D341Med (cell line): ENCODE measurements around the gene EIF2AK2.
"Not testable (repeated sequence)": the region's sequence is repeated elsewhere in the genome, so short reads cannot be mapped to it uniquely, and the experiment has no call there.

Experiments
- DNase-seq: peaks from one replicate; pipeline ENCODE4 v3.0.0; 2012; ENCODE audit warnings: low spot score

Gene EIF2AK2

GRCh38 chr2:37156857-37157714 is at the start of gene EIF2AK2:
TSS of gene EIF2AK2 (minus strand) at chr2:37156980. CDS start at chr2:37147806, 9,174 bp downstream.
- DNase-seq: peak; percentile 93

GRCh38 chr2:37205689-37206341 is 49.0 kb upstream of the EIF2AK2 start:
- DNase-seq: no peak

GRCh38 chr2:37205071-37205661 is 48.4 kb upstream of the EIF2AK2 start:
- not testable (repeated sequence) for DNase-seq

GRCh38 chr2:37203708-37204107 is 46.9 kb upstream of the EIF2AK2 start:
- no peak for DNase-seq

- DNase-seq: no peak
These were observed 45.0 kb upstream of the EIF2AK2 start for GRCh38 chr2:37201766-37202165.

GRCh38 chr2:37201208-37201607 is 44.4 kb upstream of the EIF2AK2 start:
- DNase-seq: no peak

GRCh38 chr2:37198681-37199065 is 41.9 kb upstream of the EIF2AK2 start:
- DNase-seq: no peak

- peak; percentile 88 for DNase-seq
These were observed 39.8 kb upstream of the EIF2AK2 start, which contains the start of gene CEBPZOS for GRCh38 chr2:37196320-37197195. TSS of gene CEBPZOS (plus strand) at chr2:37196496. CDS start at chr2:37199705, 3,209 bp downstream.

GRCh38 chr2:37195862-37196319 is 39.1 kb upstream of the EIF2AK2 start:
- DNase-seq: not testable (repeated sequence)

GRCh38 chr2:37192551-37192950 is 35.8 kb upstream of the EIF2AK2 start:
- no peak for DNase-seq

GRCh38 chr2:37191747-37192146 is 35.0 kb upstream of the EIF2AK2 start:
- no peak for DNase-seq

GRCh38 chr2:37191253-37191652 is 34.5 kb upstream of the EIF2AK2 start:
- DNase-seq: no peak

- no peak for DNase-seq
These were observed 33.5 kb upstream of the EIF2AK2 start for GRCh38 chr2:37190290-37190689.

- DNase-seq: no peak
These were observed 32.8 kb upstream of the EIF2AK2 start for GRCh38 chr2:37189452-37190153.

GRCh38 chr2:37188570-37188969 is 31.8 kb upstream of the EIF2AK2 start, which contains the start of gene SULT6B1:
TSS of gene SULT6B1 (minus strand) at chr2:37188670. CDS start at chr2:37188640, 30 bp downstream.
- no peak for DNase-seq

- DNase-seq: no peak
These were observed 25.2 kb upstream of the EIF2AK2 start for GRCh38 chr2:37181726-37182684.

GRCh38 chr2:37180640-37181039 is 23.9 kb upstream of the EIF2AK2 start:
- DNase-seq: no peak

- no peak for DNase-seq
These were observed 23.3 kb upstream of the EIF2AK2 start for GRCh38 chr2:37180006-37180639.

- no peak for DNase-seq
These were observed 17.0 kb upstream of the EIF2AK2 start for GRCh38 chr2:37173741-37174140.
